HuH-7 (cell line): ENCODE data around the gene PTGDS.
A peak's percentile ranks its signal among the peaks of the same experiment; 100 is the strongest.
"Not testable (repeated sequence)": the region's sequence is repeated elsewhere in the genome, so short reads cannot be mapped to it uniquely, and the experiment has no call there.

ENCODE experiments used
- DNase-seq: peaks from one replicate; pipeline ENCODE4 v3.0.0; 2011; ENCODE audit warnings: low spot score

PTGDS gene

GRCh38 chr9:136992819-136993369, 15.6 kb downstream of the PTGDS start:
- no peak for DNase-seq

- no peak for DNase-seq
These were observed 17.0 kb downstream of the PTGDS start for GRCh38 chr9:136994180-136994887.

- no peak for DNase-seq
These were observed 17.6 kb downstream of the PTGDS start for GRCh38 chr9:136994888-136995230.

- DNase-seq = no peak
These were observed 18.1 kb downstream of the PTGDS start for GRCh38 chr9:136995362-136995761.

GRCh38 chr9:136995772-136996311, 18.5 kb downstream of the PTGDS start:
- DNase-seq = no peak

GRCh38 chr9:136996361-136997292, 19.3 kb downstream of the PTGDS start, which contains the start of gene CLIC3:
Gene CLIC3 (minus strand): TSS chr9:136996568. CDS start chr9:136996543, 25 bp downstream.
- peak; percentile 73 for DNase-seq

- no peak for DNase-seq
These were observed 20.1 kb downstream of the PTGDS start for GRCh38 chr9:136997371-136997770.

GRCh38 chr9:136997830-136998234, 20.5 kb downstream of the PTGDS start:
- DNase-seq = no peak

GRCh38 chr9:137000177-137000930, 23.1 kb downstream of the PTGDS start:
- DNase-seq = no peak

- no peak for DNase-seq
These were observed 24.7 kb downstream of the PTGDS start for GRCh38 chr9:137001857-137002645.

GRCh38 chr9:137002646-137003041, 25.3 kb downstream of the PTGDS start:
- no peak for DNase-seq

- not testable (repeated sequence) for DNase-seq
These were observed 27.0 kb downstream of the PTGDS start for GRCh38 chr9:137004285-137004684.

- no peak for DNase-seq
These were observed 29.1 kb downstream of the PTGDS start for GRCh38 chr9:137006116-137007003.

- no peak for DNase-seq
These were observed 30.0 kb downstream of the PTGDS start for GRCh38 chr9:137007108-137007815.

GRCh38 chr9:137007816-137008270, 30.5 kb downstream of the PTGDS start:
- no peak for DNase-seq

GRCh38 chr9:137008312-137008711, 31.0 kb downstream of the PTGDS start:
- no peak for DNase-seq

GRCh38 chr9:137009217-137009616, 31.9 kb downstream of the PTGDS start:
- DNase-seq = no peak

- no peak for DNase-seq
These were observed 32.8 kb downstream of the PTGDS start for GRCh38 chr9:137009938-137010732.
